HG02973 (cell line): ENCODE results near the gene FAM161A.
"Not testable (repeated sequence)": the region's sequence is repeated elsewhere in the genome, so short reads cannot be mapped to it uniquely, and the experiment has no call there.

Source experiments
- ATAC-seq: cut with Tn5 transposase; IDR thresholded peaks from one replicate; pipeline ENCODE4 v1.9.1; 2021; ENCODE audit warnings: moderate library complexity; ENCODE audit not compliant: unreplicated experiment

Gene FAM161A

GRCh38 chr2:61853847-61854563, at the start of gene FAM161A:
Gene FAM161A, minus strand, starts transcription at chr2:61854060. Its CDS starts 19 bp downstream, at chr2:61854041.
- peak; percentile 72 for ATAC-seq

GRCh38 chr2:61900281-61900680, 46.4 kb upstream of the FAM161A start:
- ATAC-seq, result no peak

GRCh38 chr2:61898810-61899209, 45.0 kb upstream of the FAM161A start:
- no peak for ATAC-seq

GRCh38 chr2:61888267-61889055, 34.6 kb upstream of the FAM161A start, which contains the start of gene CCT4:
Gene CCT4, minus strand, starts transcription at chr2:61888656. Its CDS starts 149 bp downstream, at chr2:61888507.
- peak; percentile 76 for ATAC-seq

GRCh38 chr2:61887717-61888266, 33.9 kb upstream of the FAM161A start:
- ATAC-seq, result no peak

- no peak for ATAC-seq
These were observed 32.2 kb upstream of the FAM161A start for GRCh38 chr2:61885896-61886603.

GRCh38 chr2:61882850-61883249, 29.0 kb upstream of the FAM161A start:
- ATAC-seq, result no peak

- ATAC-seq, result not testable (repeated sequence)
These were observed 25.5 kb upstream of the FAM161A start for GRCh38 chr2:61879351-61879750.

GRCh38 chr2:61878761-61879160, 24.9 kb upstream of the FAM161A start:
- no peak for ATAC-seq

- ATAC-seq, result no peak
These were observed 23.8 kb upstream of the FAM161A start for GRCh38 chr2:61877571-61878245.

- no peak for ATAC-seq
These were observed 22.5 kb upstream of the FAM161A start for GRCh38 chr2:61876400-61876799.

GRCh38 chr2:61866482-61867089, 12.7 kb upstream of the FAM161A start:
- not testable (repeated sequence) for ATAC-seq

GRCh38 chr2:61862085-61862484, 8.2 kb upstream of the FAM161A start:
- ATAC-seq, result no peak

GRCh38 chr2:61857224-61857623, 3.4 kb upstream of the FAM161A start:
- ATAC-seq, result no peak

- no peak for ATAC-seq
These were observed 1.4 kb upstream of the FAM161A start for GRCh38 chr2:61855318-61855613.

GRCh38 chr2:61854564-61855317, 881 bp upstream of the FAM161A start:
- peak; percentile 91 for ATAC-seq

- peak; percentile 44 for ATAC-seq
These were observed 594 bp downstream of the FAM161A start for GRCh38 chr2:61853086-61853846.

GRCh38 chr2:61851270-61851669, 2.6 kb downstream of the FAM161A start:
- ATAC-seq, result not testable (repeated sequence)

- no peak for ATAC-seq
These were observed 8.5 kb downstream of the FAM161A start for GRCh38 chr2:61845320-61845719.
